HL-60/S4 (cell line): Measurements from ENCODE around the gene OSBPL1A.

Source experiments
- in situ Hi-C: fragments of 300-500 bp; cut with MboI; formaldehyde crosslinking; loops from 2 replicates; pipeline ENCODE4 v1.14.3; 2022; ENCODE audit warnings: low sequenced_read_pairs

The OSBPL1A gene

DNA sequence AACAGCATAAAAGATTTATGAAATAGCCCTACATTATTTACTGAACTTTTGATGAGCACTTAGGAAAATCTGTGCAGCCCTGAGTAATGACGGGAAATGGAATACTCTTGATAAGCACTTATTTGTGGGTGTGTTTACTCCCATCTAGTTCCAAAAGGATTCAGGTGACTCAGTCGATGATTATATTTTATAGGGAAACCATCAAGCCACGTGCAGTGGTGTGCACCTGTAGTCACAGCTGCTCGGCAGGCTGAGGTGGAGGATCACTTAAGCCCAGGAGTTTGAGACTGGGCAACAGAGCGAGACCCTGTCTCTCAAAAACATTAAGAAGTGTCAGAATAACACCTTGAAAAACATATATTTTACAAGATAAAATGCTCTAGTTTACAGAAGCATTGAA lies 166.9 kb downstream of the OSBPL1A start:
- in situ Hi-C loops, result no loop called here

DNA sequence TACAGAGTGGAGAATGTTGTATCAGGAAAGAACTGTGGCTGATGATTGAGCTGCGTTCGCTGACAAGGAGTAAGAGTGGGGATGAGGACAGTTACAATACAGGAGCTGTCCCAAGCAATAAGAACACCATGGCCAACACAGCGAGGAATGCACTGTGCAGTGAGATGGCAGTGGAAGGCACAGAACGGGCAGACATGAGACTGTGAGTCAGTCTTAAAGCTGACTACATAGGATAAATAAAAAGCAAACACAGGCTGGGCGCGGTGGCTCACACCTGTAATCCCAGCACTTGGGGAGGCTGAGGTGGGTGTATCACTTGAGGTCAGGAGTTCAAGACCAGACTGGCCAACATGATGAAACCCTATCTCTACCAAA lies 169.0 kb downstream of the OSBPL1A start:
- in situ Hi-C loops, result no loop called here

DNA sequence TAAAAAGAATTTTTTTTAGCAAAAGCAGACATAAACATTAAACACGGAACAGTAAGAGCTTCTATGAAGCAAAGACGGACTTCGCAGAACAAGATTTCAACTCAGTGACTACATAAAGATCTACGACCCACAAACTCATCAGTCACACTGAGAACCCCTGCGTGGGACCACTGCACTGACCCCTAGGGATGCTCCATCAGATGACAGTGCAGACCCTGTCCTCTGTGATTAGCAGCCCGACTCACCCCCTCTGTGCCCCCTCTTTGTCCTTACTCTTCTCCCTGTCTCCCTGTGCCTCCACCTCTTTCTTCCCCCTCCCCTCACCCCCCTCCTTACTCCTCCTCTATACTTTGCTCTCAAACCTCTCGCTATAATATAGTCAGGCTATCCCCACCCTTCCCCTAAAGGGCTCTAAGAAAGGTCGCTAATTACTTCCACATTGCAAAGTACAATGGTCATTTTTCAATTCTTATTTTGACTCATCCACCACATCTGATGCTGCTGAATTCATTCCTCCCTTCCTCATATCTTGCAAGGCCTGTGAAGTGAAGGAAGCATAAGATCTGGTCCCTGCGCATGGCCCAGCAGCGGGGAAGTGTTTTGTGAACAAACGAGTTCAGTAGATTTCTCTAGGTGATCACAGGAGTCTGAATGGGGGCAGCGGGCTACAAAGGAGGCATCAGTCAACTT lies 169.5 kb downstream of the OSBPL1A start:
- in situ Hi-C loops, result no loop called here

DNA sequence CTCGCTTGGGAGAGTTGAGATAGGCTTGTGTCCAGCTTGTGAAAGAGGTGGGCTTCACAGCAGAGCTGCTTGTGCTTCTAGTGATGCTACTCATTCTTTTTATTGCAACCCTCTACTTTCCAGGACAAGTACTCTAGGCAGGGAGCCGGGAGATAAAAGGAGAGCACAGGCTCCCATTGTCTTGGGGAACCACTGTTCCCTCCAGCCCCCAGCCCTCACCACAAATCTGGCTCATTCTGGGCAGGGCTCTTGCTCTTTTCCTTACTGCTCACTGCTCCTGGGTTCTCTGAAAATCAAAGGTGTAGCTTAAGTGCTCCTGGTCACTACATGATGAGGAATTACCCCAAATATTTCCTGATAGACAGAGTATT lies 177.3 kb downstream of the OSBPL1A start:
- in situ Hi-C loops, result no loop called here

DNA sequence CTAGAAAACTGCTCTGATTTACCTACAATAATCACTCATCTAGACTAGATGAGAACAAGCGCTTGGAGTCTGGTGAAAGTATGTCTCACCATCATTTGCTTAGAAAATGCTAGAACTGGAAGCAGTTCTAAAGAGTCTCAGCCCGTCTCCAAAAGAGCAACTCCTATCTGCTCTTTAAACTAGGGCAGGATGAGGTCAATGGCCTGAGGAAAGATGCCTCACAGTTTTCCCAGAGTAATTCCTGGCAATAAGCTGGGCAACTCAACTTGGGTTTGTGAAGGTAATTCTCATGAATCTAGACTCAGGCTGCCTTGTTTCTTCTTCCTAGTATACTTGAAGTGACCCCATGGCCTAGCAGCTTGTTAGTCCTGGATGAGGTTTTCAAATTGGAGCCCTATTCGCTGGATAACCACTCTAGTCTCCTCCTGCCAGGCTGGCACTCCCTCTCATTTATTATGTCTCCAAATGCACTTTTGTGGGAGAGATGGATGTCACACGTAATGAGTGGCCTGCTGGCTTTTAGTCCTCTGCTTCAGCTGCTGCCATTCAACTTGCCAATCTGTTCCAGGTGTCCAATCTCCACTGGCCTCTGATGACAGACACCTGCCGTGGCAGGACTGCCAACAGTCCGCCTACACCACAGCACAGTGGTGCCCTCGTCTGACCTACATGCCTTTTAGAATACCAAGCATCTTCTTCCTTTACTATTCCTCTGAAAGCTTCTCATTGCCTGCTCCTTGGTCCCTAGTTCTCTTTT lies 177.9 kb downstream of the OSBPL1A start:
- in situ Hi-C loops, result no loop called here

DNA sequence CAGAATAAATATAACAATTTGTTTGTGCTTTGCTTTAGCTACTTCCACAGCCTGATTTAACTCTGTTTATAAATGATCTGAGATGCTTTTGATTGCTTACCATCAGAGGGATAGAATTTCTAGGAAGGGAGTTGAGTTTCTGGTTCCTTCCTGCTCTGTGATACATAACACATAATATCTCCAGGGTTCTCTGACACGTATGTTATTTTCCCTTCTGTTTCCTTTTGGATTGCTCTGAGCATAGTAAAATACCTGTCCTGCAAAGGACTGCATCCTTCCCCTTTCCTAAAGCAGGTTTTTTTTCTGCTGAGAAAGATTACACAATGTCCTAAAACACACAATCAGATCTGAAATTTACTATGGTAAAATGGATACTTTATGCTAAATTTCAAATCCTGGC lies 182.7 kb downstream of the OSBPL1A start:
- in situ Hi-C loops, result no loop called here

DNA sequence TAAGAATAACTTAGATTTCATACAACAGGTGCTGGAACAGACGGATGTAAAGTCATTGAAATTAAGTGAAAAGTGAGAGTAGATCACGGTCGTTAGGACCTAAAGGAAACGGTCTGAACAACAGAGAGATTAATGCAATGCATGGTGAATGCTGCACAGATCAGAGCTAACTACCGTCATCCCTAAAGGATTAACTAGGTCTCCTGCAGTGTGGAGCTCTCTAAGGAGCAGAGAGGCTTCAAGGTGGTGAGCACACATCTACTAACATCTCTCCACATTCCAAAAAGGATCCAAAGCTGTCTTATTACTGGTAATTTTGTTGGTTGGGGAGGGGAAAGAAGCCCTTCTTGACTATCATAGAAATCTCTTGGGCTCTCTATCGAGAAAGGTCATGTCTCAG lies 183.5 kb downstream of the OSBPL1A start:
- in situ Hi-C loops, result no loop called here

DNA sequence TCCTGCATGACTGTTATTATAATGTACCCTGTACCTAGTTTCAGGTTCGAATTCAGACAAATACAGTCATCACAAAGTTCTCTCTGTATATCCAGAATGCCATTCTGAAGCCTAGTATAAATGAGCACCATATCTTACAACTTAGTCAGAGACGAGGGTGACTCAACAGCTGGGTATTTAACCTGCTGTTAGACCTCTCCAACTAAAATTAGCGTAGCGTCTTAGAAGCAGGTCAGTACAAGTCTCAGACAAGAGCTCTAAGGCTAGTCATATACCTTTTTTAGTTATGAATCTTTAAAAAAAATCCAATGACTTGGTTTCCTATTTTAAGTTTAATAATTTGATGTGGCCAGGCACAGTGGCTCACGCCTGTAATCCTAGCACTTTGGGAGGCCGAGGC lies 184.7 kb downstream of the OSBPL1A start:
- in situ Hi-C loops, result no loop called here

DNA sequence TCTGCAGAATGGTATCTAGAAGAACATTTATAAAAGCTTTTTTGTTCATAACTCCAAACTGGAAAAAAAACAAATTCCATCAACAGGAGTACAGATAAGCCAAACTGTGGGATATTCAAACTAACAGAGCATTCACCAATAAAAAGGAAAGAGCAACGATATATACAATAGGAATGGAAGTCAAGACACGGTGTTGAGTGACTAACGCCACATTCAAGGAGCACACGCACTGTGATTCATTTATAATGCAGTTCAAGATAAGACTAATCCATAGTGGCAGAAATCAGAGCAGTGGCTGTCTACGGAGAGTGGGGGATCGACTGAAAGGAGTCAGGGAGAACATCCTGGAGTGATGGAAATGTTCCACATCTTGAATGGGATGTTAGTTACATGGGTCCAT lies 188.1 kb downstream of the OSBPL1A start:
- in situ Hi-C loops, result no loop called here

DNA sequence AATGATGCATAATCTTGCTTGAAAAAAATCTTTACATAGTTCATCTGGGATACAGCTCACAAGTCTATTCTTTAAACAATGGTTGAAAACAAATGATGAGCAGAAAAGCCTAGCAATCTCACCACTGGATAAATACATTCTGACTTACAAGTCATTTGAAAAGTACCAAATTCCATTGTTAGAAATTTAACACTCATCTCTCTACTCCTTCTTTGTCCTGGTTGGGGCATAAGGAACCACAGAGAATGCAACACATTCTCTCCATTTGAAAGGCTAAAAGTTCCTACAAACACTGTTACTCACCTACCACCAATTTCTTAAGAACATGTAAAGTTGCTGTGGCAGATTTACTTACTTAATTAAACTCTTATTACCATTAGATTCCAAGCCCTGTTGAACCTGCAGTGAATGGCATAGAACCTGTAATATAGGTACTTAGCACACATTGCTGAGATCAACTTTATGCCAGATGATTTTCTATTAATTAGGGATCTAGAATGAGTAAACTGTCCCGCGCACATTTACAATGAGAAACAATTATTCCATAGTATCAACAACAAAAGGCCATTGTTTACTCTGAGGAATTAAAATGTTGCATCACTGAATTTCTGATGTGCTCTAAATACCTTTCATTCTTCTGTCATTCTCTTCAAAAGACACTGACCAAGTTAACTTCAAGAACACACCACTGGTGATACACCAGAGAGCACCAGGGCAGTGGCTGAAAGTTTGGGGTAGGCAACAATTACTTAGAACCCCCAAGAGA lies 189.2 kb downstream of the OSBPL1A start:
- in situ Hi-C loops, result no loop called here

DNA sequence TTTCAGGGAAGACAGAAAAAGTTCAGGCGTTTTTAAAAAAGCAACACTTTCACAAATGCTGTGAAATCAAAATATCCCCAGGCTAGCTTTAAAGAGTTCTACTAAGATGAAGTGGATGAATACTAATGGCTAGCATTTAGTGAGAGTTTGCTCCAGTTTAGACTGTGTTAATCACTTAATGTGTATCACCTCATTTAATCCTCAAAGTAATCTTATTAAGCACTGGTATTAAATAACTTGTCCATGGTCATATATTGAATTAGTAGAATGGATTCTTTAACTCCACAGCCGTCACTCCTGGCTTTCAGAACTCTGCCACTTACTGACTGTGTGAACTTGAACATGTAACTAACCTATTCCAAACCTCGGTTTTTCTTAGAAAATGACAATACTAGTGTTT lies 192.7 kb downstream of the OSBPL1A start:
- in situ Hi-C loops, result no loop called here

DNA sequence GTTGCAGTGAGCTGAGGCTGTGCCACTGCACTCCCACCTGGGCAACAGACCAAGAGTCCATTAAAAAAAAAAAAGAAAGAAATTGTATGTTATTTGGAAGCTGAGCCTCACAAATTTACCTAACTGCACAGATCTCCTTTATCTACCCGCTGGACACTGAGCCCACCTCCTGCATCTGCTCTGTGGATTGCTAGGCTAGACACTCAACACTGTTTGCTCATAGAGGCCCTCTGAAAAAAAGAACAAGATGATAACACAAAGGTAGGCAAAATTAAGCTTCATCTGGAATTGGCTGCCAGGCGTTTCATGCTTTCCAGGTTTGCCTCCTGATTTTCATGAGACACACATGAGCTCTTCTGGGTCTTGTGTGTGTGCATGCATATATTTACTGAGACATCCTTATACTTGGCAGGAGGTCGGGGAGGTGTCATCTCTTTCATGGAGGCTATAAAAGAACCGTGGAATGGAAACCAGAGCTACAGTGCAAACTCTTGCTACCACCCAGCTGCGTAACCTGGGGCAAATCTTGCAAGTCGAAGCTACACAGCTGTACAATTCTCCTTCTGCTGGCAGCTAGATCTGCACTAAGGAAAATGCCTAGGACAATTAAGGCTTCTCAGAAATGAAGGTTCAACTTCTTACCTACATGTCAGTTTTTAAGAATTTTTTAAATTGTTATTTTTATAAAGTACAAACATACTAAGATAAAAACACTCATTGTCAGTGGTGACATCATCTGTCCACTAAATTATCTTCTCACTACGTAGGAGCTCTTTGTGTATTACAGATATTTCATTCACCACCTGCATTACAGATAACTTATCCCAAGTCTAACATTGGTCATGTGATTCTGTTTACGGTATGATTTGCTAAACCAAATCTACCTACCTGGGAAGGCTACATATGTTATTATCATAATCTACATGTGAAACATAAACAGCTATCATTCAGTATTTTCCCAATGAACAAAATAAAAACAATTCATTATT lies 195.6 kb downstream of the OSBPL1A start:
- in situ Hi-C loops, result no loop called here

DNA sequence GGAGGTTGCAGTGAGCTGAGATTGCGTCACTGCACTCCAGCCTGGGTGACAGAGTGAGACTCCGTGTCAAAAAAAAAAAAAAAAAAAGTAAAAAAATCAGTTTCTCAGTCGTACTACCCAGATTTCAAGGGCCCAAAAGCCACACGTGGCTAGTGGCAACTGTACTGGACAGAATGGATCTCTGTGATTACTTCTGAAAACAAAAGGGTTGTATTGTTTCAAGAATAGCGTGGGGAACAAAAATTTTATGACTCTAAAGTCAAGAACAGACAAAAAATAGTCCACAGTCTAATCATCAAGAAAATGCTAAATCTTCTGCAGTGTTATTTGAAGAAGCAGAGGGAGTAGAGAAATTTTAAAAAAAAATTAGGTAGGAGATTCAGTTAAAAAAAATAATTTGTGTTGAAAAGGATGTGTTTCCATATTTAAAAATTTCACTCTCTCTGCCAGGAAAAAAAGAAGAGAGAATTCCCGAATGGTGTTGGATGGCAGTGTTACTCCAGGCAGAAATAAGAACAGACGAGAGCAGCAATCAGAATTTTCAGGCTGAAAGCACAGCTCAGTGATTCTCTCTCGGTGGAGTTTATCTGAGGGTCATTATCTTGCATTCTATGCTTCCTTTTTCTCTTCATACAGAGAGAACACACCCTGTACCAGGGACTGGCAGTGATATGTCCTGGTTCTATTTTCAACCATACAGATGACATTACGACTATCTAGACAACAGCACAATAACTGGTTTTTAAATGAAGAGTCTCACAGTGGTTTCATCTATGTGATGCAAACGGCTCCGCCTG lies 196.9 kb downstream of the OSBPL1A start:
- in situ Hi-C loops, result no loop called here

DNA sequence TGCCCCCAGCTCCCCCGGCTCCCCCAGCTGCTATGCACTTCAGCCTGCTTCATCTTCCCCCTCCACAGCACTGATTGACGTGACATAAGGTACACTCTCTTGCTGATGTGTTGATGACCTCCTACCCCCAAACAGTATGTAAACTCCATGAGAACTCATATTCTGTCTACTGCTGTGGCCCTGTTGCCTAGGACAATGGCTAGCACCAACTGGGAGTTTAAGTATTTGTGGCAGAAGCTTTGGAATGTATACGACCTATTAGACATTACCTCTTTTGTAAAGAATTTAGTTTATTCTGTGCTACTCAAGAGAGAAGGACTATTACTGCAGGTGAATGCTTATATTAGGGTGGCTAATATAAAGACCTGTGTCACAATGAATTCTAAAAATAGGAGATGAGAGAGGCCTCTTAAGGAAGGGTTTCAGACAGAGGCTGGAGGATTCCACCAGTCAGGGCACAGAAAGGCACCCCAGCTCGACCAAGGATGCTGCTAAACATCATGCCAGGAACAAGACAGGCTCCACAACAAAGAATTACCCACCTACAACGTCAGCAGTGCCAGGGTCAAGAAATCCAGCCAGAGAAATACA lies 198.2 kb downstream of the OSBPL1A start:
- in situ Hi-C loops, result no loop called here

DNA sequence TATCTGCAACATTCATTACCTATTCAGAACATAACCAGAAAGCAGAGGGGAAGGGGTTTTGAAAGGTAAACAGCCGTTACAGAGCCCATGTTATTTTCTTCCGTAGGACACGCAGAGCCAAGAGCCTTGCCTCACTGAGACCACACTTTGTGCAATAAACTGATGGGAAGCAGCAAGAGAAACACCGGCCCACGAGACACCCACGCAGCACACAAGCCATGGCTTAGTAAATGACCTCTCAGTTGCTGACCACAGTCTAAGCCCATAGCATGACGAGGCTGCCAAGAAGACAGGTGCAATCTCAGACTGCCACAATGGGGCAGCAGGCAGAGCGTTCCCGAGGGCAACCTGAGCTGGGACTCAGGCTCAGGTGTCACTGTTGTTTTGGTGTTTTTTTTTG lies 199.2 kb downstream of the OSBPL1A start:
- in situ Hi-C loops, result no loop called here

DNA sequence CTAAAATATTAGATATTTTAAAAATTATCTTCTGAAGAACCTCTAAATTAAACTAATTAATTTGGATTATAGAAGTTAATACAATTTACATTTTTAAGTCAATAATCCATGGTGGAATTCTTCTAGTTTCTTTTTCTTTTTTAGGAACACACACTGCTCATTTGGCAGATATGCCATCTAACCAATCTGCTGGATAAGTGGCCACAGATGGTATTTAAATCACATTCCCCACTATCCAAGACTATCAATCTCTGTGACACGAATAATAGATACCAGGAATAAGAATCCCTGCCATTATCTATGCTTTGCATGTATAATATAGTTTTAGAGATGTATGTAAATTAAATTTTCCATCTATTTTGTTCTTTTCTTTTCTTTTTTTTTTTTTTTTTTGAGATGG lies 200.2 kb downstream of the OSBPL1A start:
- in situ Hi-C loops, result no loop called here

DNA sequence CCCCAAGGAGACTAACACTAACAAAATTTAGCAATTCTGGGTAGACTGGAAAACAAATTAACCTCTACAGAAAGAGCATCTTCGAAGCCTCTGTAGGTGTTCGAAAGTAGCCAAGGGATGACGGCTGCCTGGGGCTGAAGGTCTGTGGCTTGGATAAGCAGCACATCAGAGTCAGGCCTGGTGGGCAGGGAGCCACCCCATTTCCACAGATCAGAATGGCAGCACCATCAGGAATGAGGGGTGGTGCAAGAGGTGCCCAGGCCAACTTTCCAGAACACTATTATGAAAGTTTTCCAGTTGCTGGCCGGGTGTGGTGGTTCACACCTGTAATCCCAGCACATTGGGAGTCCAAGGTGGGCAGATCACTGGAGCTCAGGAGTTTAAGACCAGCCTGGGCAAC lies 200.9 kb downstream of the OSBPL1A start:
- in situ Hi-C loops, result no loop called here

DNA sequence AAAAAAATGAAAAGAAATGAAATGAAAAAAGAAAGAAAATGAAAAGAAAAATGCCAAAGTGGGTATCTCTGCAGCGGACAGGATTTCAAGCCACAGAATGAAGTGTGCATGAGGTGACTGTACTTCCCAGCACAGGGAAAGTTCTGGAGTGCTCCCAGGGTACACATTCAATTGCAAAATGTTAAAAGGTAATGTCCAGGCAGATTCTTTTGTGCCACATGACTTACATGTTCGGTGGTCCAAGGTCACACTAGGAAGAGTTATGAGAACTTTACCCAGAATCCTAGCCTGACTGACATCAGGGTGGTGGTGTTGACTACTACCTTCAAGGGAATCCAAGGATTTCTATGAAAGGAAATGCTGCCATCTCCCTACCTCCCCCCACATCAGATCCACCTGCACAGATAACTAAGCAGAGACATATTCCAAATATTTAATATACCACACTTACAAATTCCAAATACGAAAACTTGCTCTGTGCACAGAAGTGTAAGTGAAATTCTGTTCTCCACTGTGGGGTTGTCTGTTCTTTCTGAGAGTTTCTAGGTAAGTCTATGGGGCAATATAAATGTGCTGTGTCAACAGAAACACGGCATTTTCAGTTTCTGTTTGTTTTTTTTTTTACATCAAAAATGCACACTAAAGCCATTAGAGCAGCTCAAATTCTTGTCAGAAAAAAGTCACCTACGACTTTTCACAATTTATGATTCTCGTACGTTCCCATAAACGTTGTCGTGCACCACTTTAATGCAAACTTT lies 202.1 kb downstream of the OSBPL1A start:
- in situ Hi-C loops, result no loop called here

DNA sequence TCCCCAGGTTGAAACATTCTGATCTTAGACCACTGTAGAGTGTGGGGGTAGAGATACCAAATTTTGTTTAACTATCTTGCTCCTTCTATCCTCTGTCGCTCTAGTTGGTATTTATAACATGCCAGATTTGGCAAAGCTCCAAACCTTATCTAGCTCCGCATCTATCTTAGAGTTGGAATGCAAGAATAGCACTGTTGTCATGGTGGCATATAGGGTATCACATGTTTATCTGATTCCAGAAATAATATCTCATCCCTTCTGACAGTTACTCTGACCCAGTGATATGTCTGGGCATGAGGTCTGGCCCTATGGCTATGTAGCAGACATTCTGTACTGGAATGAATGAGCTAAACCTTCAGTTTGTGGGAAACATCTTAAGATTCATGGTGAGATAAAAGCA lies 207.0 kb downstream of the OSBPL1A start:
- in situ Hi-C loops, result no loop called here
